Measurements from ENCODE around the gene TSTD2. TPM values are rescaled to one million over a fixed set of nuclear protein-coding genes. Genes with fewer than 3 reads are reported as not detected.

TSTD2 gene
- total RNA-seq, 1 donor from 2014 or later = 60.9 TPM

DNA sequence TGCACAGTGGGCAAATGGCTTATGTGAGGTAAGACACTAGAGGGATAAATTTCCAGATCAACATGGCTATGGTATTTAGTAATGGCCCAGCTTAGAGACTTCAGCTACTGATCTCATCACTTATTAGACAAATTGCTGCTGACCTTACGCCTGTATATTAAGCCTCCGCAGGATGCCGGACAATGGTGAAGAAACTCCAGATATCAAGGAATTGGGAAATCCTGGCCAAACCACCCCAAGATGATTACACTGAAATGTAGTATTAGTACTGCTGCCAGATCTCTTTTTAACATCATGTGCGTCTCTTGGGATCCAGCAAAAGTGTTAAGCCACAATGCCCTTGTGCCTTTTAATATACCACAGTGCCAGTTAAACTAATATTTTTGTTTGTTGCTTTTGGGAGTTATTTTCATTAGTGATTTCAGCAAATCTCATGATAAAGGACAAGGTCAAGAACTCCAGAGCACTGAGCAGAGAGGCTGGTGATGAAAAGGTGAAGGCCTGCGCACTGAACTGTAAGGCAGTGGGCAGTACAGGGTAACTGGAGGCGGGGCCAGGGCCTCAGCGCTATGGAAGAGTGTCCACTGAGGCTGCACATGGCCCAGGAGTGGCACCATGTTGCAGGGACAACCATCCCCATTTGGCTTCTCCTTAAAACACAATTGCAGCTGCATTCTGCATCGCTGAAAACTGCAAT lies 32.5 kb downstream of the TSTD2 start:
- H3K27ac Mint-ChIP-seq (ENCODE audit: unreplicated experiment) = no peak overlapping the region
- no peaks in the 10 kb centered on the region for H3K36me3 Mint-ChIP-seq (ENCODE audit: unreplicated experiment)
- TF ChIP-seq, protein P1, sequence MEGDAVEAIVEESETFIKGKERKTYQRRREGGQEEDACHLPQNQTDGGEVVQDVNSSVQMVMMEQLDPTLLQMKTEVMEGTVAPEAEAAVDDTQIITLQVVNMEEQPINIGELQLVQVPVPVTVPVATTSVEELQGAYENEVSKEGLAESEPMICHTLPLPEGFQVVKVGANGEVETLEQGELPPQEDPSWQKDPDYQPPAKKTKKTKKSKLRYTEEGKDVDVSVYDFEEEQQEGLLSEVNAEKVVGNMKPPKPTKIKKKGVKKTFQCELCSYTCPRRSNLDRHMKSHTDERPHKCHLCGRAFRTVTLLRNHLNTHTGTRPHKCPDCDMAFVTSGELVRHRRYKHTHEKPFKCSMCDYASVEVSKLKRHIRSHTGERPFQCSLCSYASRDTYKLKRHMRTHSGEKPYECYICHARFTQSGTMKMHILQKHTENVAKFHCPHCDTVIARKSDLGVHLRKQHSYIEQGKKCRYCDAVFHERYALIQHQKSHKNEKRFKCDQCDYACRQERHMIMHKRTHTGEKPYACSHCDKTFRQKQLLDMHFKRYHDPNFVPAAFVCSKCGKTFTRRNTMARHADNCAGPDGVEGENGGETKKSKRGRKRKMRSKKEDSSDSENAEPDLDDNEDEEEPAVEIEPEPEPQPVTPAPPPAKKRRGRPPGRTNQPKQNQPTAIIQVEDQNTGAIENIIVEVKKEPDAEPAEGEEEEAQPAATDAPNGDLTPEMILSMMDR (IDR thresholded peaks at IDR 0.05; ENCODE audit: partially characterized antibody, unreplicated experiment) = no peak
- H3K9me3 Mint-ChIP-seq (ENCODE audit: unreplicated experiment) = peaks cover 2% of the 10 kb centered on the region
- no peak for DNase-seq
- no peak overlapping the region for H3K4me3 Mint-ChIP-seq (ENCODE audit: unreplicated experiment)
- no peaks in the 10 kb centered on the region for H3K27me3 Mint-ChIP-seq (ENCODE audit: unreplicated experiment)
- no peaks in the 10 kb centered on the region for H3K4me1 Mint-ChIP-seq (ENCODE audit: low read depth, unreplicated experiment)

DNA sequence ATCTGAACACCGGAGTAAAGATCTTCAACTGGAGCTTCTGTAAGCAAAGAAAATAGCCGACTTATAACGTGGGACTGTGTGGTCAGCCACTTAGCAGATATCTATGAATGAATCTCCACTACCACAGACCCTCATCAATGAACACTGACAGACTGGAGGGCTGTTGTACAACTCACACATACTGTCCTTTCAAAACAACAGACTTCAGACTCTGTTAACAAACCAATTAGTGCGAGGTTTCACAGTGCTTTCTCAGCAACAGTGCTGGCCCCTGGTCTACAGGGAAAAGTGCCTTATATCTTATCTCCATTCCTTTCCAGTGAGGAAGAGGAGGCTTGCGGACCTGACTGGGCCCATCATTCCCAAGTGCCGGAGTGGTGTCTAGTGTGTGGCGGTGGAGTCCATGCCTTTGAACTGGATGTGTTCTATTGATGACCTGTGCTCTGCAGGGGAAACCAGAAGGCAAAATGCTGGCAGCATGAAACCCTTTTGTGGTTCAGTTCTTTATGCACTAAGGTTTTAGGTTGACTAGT lies 33.8 kb downstream of the TSTD2 start:
- no peak for DNase-seq
- Mint-ChIP-seq H3K9me3 (ENCODE audit: unreplicated experiment) (peaks cover 2% of the 10 kb centered on the region), H3K27me3 (ENCODE audit: unreplicated experiment) (no peaks in the 10 kb centered on the region), H3K27ac (ENCODE audit: unreplicated experiment) (no peak overlapping the region), H3K4me1 (ENCODE audit: low read depth, unreplicated experiment) (no peaks in the 10 kb centered on the region), H3K36me3 (ENCODE audit: unreplicated experiment) (no peaks in the 10 kb centered on the region), H3K4me3 (ENCODE audit: unreplicated experiment) (no peak overlapping the region)
- TF ChIP-seq, protein P1 (IDR thresholded peaks at IDR 0.05; ENCODE audit: partially characterized antibody, unreplicated experiment) = no peak

DNA sequence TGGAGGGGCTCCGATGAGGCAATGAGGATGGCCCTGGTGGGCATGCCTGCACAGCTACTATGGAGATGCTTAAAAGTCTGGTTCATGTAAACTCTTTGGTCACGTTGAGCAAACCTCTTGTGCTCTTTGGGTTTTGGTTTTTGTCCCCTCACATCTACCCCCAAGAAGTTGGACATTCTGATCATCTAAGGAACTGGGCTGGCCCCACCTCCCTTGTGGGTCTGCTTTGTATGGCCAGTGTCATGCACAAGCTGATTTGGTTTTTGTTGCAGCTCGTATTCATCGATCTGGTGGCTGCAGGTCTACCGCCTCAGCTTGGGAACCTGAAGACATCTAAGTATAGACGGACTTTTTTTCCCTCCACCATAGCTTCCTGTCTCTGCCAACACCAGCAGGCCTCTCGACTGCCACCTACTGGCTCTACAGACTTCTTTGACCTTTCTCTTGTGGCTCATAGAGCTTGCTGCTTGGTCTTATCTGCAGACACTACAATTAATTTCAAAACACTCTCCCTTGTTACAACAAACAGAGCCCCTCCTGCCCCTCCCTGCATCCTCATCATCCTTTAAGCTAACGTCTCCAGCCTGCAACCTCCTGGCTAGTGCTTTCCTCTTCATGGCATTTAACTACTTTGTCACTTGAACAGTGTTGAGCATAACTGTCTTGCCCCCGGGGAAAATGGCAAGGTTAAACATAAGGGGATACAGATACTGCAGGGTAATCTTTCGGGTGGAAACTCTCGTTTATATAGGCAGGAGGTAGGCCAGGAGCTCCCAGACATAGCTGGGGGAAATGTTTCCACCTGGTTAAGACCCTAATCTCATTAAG lies 34.5 kb downstream of the TSTD2 start:
- DNase-seq = peak; percentile 70
- Mint-ChIP-seq H3K27me3 (ENCODE audit: unreplicated experiment) (no peaks in the 10 kb centered on the region), H3K9me3 (ENCODE audit: unreplicated experiment) (peaks cover 2% of the 10 kb centered on the region), H3K4me3 (ENCODE audit: unreplicated experiment) (no peak overlapping the region), H3K27ac (ENCODE audit: unreplicated experiment) (no peak overlapping the region), H3K36me3 (ENCODE audit: unreplicated experiment) (no peaks in the 10 kb centered on the region), H3K4me1 (ENCODE audit: low read depth, unreplicated experiment) (no peaks in the 10 kb centered on the region)
- TF ChIP-seq, protein P1 (IDR thresholded peaks at IDR 0.05; ENCODE audit: partially characterized antibody, unreplicated experiment) = peak; percentile 69

DNA sequence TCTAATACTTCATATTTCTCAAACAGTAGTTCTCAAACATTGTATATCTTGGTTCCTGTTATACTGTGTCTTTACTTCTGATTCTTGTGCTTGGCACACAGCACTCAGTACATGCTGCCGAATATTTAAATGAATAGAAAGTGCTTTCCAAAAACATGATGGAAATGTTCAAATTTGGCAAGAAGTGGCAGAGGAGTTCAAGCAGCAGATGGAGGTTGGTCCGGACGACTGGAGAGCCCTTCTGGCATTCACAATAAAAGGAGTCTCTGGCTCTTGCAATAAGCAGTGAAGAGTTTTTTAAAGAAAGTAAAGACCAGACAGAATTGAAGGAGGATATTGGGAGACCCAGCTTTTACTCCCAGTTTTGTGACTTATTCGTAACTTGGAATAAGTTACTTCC lies 36.3 kb downstream of the TSTD2 start:
- DNase-seq = no peak
- Mint-ChIP-seq H3K9me3 (ENCODE audit: unreplicated experiment) (no peaks in the 10 kb centered on the region), H3K36me3 (ENCODE audit: unreplicated experiment) (no peaks in the 10 kb centered on the region), H3K27me3 (ENCODE audit: unreplicated experiment) (peaks cover 1% of the 10 kb centered on the region), H3K27ac (ENCODE audit: unreplicated experiment) (no peak overlapping the region), H3K4me1 (ENCODE audit: low read depth, unreplicated experiment) (no peaks in the 10 kb centered on the region), H3K4me3 (ENCODE audit: unreplicated experiment) (no peak overlapping the region)
- TF ChIP-seq, protein P1 (IDR thresholded peaks at IDR 0.05; ENCODE audit: partially characterized antibody, unreplicated experiment) = no peak

All from glutamatergic neuron (in vitro differentiated cells).